HG02759 (cell line): ENCODE measurements around the gene TRABD2A.
A peak's percentile ranks its signal among the peaks of the same experiment; 100 is the strongest.
"Not testable (repeated sequence)": the region's sequence is repeated elsewhere in the genome, so short reads cannot be mapped to it uniquely, and the experiment has no call there.

ENCODE experiments used
- ATAC-seq: cut with Tn5 transposase; IDR thresholded peaks from one replicate; pipeline ENCODE4 v1.9.1; 2021; ENCODE audit warnings: mild to moderate bottlenecking, moderate library complexity; ENCODE audit not compliant: unreplicated experiment

Gene TRABD2A

DNA sequence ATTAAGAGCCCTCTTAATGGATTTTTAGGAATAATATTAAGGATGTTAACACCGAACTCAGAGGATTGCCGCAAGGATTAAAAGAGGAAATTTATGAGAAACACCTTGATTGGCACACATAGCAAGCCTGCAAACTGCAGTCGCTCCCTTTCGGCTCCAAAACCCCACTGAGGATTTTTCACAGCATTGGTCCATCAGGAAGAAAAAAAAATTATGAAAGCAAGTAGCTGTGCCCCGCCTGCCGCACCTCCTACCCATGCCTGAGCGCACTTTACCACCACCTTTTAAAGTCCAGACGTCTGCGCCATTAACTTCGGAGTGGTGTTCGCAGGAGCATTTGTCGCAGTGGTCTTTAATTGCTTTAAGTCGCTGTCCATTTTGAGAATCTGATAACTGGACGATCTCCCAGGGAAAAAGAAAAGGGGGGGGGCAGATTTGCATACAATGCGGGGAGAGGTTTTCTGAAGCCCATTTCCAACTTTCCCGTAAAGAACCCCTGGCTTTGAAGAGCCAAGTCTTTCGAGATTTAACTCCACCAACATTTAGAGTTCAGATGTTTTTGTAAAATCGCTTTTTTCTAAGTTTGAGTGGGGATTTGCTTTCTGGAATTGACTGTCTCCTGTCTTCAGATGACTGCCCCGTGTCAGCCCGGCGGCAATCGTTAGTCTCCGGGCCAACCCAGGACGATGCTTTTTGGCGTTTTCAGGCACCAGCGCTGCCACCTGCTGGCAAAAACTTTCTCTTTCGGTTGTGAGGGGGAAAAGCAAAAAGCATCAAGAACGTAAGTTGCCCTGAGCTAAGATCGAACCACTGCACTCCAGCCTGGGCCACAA, 913 bp upstream of the TRABD2A start:
- ATAC-seq = peak; percentile 65

DNA sequence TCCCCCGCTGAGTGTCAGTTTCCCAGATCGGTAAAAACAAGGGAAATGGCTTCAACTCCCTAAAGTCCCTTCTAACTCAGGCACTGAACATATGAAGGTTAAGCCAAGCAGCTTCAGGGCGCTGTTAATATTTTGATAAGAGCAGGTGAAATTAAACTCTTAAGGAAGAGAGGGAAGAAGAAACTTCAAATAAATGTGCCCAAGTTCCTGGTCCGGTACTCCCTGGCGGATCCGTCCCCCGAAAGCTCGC, 564 bp downstream of the TRABD2A start:
- ATAC-seq = no peak

DNA sequence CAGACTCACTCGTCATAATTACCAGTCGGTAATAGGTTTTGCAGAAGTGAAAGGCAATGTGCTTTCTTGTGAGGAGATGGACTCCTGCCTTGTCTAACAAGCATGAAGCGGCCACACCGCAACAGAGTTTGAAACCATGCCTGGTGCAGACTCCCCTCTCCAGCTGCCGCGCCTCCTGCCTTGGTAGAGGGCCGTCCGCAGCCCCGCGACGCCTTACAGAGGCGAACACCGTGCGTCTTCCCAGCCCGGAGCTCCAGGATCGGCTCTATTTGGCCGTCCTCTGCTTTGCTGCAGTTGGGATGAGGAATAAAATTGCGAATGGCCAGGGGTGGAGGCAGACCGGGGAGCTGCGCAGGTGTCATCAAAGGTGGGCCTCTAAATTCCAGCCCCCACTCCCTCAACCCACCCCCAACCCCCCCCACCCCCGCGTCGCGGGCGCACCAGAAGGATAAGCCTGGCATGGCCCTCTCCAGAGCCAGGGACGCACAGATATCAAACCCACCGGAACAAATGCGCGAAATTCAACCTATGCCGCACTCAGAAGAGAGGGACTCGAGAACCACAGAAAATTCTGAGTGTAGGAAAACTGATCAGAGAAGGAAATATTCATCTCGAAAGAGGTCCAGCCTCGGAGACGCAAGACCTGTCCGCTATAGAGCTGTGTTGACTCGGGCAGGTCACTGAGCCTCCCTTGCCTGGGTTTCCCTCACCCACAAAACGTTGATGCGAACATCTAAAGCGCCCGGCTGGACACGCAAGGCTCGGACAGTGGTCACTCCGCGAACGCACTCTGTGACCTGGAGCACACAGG, 1.1 kb downstream of the TRABD2A start:
- peak; percentile 56 for ATAC-seq

DNA sequence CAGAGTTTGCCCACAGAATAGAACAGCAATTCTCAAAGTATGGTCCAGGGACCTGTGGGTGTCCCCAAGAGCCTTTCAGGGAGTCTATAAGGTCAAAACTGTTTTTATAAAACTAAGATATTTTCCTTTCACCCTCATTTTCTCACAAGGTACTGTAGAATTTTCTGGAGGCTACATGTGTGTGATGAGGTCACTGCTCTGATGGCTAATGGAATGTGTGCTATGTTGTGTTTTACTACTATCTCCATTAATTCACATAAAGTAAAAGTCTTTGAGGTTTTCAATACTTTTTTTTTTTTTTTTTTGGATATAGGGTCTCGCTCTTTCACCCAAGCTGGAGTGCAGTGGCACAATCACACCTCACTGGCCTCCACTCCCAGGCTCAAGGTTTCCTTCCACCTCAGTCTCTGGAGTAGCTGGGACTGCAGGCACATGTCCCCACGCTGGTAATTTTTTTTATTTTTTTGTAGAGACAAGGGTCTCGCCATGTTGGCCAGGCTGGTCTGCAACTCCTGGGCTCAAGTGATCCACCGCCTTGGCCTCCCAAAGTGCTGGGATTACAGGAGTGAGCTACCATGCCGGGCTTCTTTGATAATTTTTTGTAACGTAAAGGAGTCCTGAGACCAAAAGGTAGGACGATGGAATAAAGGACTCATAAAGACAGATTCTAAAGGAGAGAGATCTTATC, 1.8 kb downstream of the TRABD2A start:
- ATAC-seq = no peak

DNA sequence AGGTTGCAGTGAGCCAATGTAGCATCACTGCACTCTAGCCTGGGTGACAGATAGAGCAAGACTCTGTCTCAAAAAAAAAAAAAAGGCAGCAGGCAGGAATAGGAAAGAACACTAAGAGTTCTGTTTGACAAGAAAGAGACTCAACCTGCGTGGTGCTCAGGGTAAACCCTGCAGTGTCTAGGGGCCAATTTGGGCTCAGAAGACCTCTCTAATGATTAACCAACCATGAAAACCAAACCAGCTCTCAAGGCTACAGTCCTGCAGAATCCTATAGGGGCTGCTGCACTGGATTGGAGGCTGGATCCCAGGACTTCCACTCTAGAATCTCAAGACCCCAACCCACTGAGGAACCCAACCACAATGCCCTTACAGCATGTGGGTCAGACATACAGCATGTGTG, 2.4 kb downstream of the TRABD2A start:
- peak; percentile 33 for ATAC-seq

DNA sequence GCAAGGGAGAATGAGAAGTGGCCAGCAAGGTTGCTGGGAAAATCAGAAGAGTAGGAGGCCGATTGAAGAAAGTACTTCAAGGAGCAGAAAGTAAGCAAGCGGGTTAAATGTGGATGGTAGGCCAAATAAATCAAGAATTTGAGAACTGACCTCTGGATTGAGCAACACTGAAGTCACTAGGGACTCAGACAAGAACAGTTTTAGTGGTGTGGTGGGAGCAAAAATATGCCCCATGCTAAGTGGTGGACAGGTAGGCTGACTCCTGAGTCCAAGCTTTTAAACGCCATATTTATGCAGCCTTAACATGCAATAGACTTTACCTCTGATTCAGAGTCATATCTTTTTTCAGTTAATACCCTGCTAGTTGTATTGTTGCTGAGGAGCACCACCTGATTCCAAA, 4.5 kb downstream of the TRABD2A start:
- ATAC-seq = no peak

DNA sequence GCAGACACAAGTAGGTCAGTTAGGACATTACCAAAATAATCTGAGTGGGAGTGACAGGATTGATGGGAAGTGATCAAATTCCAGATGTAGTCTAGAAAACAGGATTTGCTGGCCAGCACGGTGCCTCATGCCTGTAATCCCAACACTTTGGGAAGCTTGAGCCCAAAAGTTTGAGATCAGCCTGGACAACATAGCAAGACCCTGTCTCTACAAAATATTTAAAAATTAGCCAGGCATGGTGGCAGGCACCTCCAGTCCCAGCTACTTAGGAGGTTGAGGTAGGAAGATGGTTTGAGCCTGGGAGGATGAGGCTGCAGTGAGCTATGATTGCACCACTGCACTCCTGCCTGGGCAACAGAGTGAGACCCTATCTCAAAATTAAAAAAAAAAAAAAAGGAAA, 5.3 kb downstream of the TRABD2A start:
- not testable (repeated sequence) for ATAC-seq

DNA sequence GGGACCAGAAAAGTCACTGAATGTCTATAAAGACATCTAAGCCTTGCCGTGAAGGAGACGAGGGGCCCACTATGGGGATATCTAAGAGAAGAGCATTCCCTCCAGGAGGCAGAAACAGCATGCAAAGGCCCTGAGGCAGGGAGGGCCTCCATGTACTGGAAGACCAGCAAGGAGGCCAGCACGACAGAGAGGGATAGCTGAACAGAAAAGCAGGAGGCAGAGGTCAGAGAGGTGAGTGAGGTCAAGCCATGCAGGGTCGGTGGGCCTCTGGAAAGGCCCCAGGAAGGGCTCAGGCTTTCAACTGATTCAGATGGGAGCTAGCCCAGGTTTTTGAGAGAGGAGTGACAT, 5.7 kb downstream of the TRABD2A start:
- ATAC-seq = no peak

DNA sequence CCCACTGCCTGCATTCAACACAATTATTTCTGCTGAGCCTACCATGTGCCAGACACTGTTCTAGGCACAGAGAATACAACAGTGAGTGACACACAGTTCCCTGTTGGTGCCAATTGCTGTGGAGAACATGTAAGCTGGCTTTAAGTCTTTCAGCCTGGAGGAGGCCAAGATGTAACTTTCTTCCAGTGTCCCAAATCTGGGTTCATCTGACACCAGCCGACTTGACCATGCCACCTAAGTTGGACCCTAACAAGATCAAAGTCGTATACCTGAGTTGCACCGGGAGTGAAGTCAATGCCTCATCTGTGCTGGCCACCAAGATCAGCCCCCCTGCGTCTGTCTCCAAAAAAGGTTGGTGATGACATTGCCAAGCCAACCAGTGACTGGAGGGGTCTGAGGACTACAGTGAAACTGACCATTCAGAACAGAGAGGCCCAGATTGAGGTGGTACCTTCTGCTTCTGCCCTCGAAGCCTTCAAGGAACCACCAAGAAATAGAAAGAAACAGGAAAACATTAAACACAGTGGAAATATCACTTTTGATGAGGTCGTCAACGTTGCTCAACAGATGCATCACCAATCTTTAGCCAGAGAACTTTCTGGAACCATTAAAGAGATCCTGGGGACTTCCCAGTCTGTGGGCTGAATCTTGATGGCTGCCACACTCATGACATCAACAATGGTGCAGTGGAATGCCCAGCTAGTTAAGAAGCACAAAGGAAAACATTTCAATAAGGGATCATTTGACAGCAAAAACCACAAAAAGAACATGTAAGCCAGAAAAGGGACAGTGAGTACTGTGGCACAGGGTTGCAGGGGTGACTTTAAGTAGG, 6.3 kb downstream of the TRABD2A start:
- no peak for ATAC-seq

DNA sequence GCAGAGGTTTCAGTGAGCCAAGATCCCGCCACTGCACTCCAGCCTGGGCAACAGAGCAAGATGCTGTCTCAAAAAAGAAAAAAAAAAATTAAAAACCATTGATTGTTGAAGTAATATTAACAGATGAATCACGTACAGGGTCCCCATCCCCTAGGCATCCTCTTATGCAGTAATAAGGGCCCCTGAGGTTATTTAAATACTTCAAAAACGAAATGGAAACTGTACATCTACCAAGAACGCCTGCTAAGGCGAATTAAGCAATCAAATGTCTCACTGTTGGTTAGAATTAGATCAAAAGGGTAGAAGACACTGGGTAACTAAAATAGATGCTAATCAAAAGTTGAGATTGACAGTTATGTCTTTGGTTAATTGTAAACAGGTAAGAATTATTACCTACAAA, 7.5 kb downstream of the TRABD2A start:
- no peak for ATAC-seq

DNA sequence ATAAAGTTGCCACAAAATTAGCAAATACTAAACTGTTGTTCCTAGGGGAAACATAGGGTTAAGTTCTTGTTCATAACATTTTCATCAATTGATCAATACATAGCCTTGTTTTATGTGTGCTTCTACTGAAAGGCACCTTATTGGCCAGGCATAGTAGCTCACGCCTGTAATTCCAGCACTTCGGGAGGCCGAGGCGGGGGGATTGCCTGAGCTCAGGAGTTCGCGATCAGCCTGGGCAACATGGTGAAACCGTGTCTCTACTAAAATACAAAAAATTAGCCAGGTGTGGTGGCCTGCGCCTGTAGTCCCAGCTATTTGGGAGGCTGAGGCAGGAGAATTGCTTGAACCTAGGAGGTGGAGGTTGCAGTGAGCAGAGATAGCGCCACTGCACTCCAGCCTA, 8.2 kb downstream of the TRABD2A start:
- not testable (repeated sequence) for ATAC-seq

DNA sequence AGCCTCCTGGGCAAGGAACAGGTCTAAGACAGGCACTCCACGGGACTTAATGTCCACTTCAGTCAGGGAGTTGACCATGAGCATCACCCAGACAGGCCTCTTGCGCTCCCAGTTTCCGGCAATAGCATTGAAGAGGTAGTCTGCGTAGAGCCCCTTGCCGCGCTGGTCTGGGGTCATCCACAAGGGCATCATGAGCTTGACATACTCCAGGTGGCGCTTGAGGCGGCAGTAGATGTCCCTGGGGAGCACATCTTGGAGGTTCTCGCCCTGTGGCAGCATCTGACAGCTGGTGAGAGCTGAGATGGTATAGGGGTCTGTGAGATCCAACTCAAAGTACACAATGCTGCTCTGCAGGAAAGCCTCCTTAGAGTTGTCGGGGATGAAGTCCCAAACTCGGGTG, 10.6 kb downstream of the TRABD2A start:
- ATAC-seq = peak; percentile 49

DNA sequence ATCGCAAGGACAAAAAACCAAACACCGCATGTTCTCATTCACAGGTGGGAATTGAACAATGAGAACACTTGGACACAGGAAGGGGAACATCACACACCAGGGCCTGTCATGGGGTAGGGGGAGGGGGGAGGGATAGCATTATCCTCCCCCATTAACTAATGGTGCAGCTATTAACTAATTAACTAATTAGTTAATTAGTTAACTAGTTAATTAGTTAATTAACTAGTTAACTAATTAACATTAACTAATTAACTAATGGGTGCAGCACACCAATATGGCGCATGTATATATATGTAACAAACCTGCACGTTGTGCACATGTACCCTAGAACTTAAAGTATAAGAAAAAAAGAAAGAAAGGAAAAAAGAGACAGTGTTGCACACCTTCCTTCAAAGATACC, 12.6 kb downstream of the TRABD2A start:
- not testable (repeated sequence) for ATAC-seq

DNA sequence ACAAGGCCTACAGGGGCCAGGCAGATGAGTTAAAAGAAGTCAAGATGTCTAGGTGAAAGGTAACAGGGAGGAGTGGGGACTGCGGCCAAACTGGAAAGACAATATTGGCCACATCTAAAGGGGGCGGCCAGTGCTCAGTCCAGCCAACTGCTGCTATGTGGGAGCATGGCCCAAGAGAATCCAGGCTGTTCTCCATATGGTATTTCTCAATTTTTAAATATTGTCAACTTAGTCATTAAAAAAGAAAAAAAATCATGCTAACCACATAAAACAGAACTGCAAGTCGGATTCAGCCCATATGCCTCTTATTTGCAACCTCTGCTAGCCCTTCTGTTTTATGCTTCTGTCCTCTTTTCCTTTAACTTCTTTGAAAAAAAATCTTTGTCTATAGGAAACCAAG, 14.8 kb downstream of the TRABD2A start:
- ATAC-seq = no peak

DNA sequence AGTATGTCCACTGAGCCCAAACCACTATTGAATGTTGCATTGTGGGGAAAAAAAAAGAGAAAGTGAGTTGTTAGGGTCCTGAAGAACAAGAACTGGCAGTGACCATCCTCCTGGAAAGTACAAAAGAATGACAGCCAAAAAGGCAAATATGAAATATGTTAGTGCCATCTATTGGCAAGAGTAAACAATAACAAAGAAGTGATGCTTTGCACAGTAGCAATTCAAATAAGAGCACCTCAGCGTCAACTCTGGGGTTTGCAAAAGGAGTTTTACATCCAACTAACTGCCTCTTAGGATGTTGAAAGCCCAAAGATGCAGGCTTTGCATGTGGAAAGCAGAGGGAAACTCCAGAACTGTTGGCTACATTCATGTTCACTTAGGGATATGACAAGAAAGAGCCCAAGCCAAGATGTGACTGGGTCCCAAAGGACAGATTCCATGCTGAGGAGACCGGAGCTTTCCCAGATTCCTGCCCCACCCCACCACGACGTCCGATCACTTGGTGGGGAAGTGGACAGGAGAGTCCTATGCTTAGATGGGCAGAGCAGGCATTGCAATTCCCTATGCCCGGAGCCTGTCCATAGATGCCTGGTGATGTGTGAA, 15.6 kb downstream of the TRABD2A start:
- ATAC-seq = peak; percentile 67

DNA sequence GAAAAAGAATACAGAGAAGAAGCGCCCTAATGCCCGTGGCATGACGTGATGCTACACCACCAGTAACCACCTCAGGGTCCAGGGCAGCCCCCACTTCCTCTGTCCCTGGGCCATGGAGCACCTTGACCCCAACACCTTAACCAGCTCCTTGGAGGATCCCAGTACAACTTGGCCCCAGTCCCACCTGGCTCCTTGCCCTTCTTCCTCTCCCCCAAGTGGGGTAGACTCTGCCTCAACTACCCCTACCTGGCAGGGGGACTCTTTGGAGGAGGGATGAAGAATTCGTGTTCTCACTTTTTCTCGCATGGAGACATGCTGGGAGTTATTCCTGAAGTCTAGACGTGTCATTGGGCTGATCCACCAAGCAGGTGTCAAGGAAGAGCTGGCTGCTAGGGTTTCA, 18.9 kb downstream of the TRABD2A start:
- ATAC-seq = no peak

DNA sequence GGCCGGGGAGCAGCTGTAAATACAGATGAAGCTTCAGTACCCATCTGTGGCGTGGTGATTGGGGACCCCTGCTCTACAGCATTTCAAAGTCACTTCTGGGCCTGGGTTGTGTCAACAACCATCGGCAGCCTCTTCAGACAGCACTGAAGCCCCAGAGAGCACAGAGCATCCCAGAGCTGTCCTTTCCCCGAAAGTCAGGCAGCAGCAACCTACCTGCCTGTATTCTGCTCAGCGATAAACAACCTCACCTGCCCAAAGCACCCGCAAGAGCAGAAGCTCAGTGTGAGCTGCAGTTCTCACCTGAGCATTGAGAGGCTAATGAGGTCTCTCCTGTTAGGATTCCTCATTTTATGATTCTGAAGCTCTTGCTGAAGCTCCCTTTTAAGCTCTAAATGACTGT, 19.3 kb downstream of the TRABD2A start:
- ATAC-seq = no peak

DNA sequence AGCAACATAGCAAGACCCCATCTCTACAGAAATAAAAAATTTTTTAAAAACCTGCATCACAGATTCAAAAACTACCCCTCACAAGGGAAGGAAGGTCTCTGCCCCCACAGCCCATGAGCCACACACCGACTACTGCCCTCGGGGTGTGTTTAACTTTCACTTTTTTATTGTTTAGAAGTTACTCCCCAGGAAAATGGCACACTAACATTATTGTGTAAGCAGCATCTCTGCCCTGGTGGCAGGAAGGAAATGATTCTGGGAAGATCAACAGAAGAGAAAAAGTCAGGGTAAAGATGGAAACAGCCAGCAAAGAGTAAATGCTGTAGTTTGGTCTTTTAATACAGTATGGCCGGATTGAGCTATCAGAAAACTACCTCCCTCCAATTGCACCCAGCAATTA, 21.9 kb downstream of the TRABD2A start:
- ATAC-seq = no peak

DNA sequence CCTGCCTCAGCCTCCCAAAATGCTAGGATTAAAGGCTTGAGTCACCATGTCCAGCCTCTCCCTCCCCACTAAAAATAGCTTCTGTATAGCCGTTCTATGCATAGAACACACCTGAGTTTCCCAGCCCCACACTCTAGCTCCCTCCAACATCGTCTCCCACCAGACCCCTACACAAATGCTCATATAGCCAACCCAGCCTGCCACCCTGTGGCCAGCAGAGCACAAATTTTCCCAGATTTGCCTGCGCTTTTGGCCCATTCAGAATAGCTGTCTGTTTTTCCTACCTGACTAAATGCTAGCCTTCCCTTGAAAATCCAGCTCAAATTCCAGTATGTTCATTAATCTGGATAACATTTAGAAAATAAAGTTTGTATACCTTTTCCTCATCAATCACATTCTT, 22.8 kb downstream of the TRABD2A start:
- ATAC-seq = no peak

DNA sequence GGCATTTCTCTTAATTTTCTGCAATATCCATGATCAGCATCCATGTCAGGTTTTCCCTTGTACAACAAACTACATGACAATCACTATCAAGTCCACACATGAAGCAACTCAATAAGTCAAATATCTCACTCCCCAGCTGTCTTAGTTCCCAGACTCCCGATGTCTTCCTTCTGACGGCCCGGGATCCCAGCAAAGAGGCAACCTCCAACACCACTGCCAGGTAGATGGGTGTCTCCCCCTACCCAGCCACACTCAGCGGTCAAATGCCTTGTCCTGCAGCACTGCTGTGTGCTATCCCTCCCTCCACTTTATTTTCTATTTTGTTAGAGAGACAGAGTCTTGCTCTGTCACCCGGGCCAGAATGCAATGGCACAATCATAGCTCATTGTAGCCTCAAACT, 23.3 kb downstream of the TRABD2A start:
- no peak for ATAC-seq

DNA sequence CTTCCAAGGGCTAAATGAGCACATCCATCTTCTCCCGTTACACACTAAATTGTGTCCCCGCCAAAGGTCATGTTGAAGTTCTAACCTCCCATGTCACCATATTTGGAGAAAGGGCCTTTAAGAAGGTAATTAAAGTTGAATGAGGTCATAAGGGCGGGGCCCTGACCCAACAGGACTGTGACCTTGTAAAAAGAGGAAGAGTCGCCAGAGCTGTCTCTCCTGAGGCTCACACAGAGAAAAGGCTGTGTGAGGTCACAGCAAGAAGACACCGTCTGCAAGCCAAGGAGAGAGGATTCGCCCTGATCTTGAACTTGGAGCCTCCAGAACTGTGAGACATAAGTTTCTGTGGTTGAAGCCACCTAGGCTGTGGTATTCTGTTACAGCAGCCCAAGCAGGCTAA, 24.1 kb downstream of the TRABD2A start:
- ATAC-seq = peak; percentile 64
